Caco-2 (cell line): ENCODE data around the gene MICAL3. TPM values are rescaled to one million over a fixed set of nuclear protein-coding genes. Genes with fewer than 3 reads are reported as not detected.

ENCODE experiments used
- BruUV-seq: library from RNA; stranded (reverse); fragments of 400-500 nt; replicated peaks from 2 replicates; lab custom pipeline; 2021; lab: Mats Ljungman, UMichigan
- CTCF ChIA-PET: fragments of 300-600 bp; sonication (Branson Sonifier 250); formaldehyde crosslinking; loops from one replicate; lab custom pipeline; 2022; ENCODE audit warnings: antibody characterized with exemption; lab: Charles Lee
- POLR2A ChIA-PET: fragments of 300-600 bp; sonication (Branson Sonifier 250); formaldehyde crosslinking; loops from one replicate; lab custom pipeline; 2022; ENCODE audit warnings: antibody characterized with exemption; lab: Charles Lee
- DNase-seq, 2 experiments: peaks; one replicate each; pipeline versions ENCODE4 v3.0.0 to v3.0.0-alpha.2; 2020 to 2022
- H3K27me3 ChIP-seq: replicated peaks from 2 replicates; pipeline ENCODE4 v1.6.0; 2011; ENCODE audit warnings: low read length; ENCODE audit not compliant: control insufficient read depth, insufficient read depth
- H3K36me3 ChIP-seq: 2 replicates; pipeline ENCODE4 v1.5.1; 2011; ENCODE audit warnings: low read length; ENCODE audit not compliant: control insufficient read depth, insufficient read depth
- H3K4me1 ChIP-seq: fragments of 250-450 bp; sonication (Bioruptor Pico); 2 replicates; pipeline ENCODE4 v1.5.1; 2020; ENCODE audit warnings: mild to moderate bottlenecking
- H3K4me3 ChIP-seq: 2 replicates; pipeline ENCODE4 v1.5.1; 2011; ENCODE audit warnings: low read depth, mild to moderate bottlenecking, control low read depth, low read length
- H3K9me3 ChIP-seq: fragments of 250-450 bp; sonication (Bioruptor Pico); 2 replicates; pipeline ENCODE4 v1.5.1; 2020; ENCODE audit warnings: mild to moderate bottlenecking, moderate library complexity
- H3K27ac Mint-ChIP-seq: one replicate; pipeline ENCODE4 v1.8.0; 2022; ENCODE audit warnings: mixed read lengths; ENCODE audit not compliant: unreplicated experiment
- H3K27me3 Mint-ChIP-seq: one replicate; pipeline ENCODE4 v1.8.0; 2022; ENCODE audit warnings: mixed read lengths; ENCODE audit not compliant: insufficient read depth, unreplicated experiment
- H3K36me3 Mint-ChIP-seq: one replicate; pipeline ENCODE4 v1.8.0; 2022; ENCODE audit warnings: mild to moderate bottlenecking, mixed read lengths; ENCODE audit not compliant: insufficient read depth, unreplicated experiment
- H3K4me1 Mint-ChIP-seq: one replicate; pipeline ENCODE4 v1.8.0; 2022; ENCODE audit warnings: low read depth, mixed read lengths; ENCODE audit not compliant: unreplicated experiment
- H3K4me3 Mint-ChIP-seq: one replicate; pipeline ENCODE4 v1.8.0; 2022; ENCODE audit warnings: mild to moderate bottlenecking, moderate library complexity, mixed read lengths; ENCODE audit not compliant: unreplicated experiment
- H3K9me3 Mint-ChIP-seq: one replicate; pipeline ENCODE4 v1.8.0; 2022; ENCODE audit warnings: mixed read lengths; ENCODE audit not compliant: unreplicated experiment
- CTCF ChIP-seq, 2 experiments: fragments of 200-600 bp in 1 of 2; IDR thresholded peaks; 1 replicate in 1 of 2; 2 replicates in 1 of 2; pipeline versions ENCODE4 v1.5.1 to v1.8.0; 2011 to 2022; ENCODE audit warnings: antibody characterized with exemption in 1 of 2, control low read depth in 1 of 2, inconsistent platforms in 1 of 2, low read depth in 1 of 2, low read length in 1 of 2, mild to moderate bottlenecking in 1 of 2, moderate library complexity in 1 of 2; ENCODE audit not compliant: insufficient read depth in 1 of 2, severe bottlenecking in 1 of 2, unreplicated experiment in 1 of 2
- intact Hi-C: fragments of 100-400 bp; cut with micrococcal nuclease; formaldehyde crosslinking; loops from one replicate; pipeline ENCODE4 v1.10.0; 2022; ENCODE audit not compliant: unreplicated experiment
- total RNA-seq: library from RNA; stranded (reverse); gene quantifications from 2 replicates; pipeline ENCODE4 v1.2.3, GENCODE V29; 2022

Gene MICAL3
- total RNA-seq, 1 experiment from 2014 or later = 65.6 TPM

- Histone ChIP-seq H3K27me3 (no peaks in the 10 kb centered on the region), H3K36me3 (no peaks in the 10 kb centered on the region; the same call in 1 of the 2 replicates), H3K9me3 (no peaks in the 10 kb centered on the region), H3K4me3 (no peak overlapping the region), H3K4me1 (no peaks in the 10 kb centered on the region)
- Mint-ChIP-seq H3K4me1 (no peaks in the 10 kb centered on the region), H3K4me3 (no peak overlapping the region), H3K9me3 (no peaks in the 10 kb centered on the region), H3K27ac (no peak overlapping the region), H3K27me3 (no peaks in the 10 kb centered on the region), H3K36me3 (peaks cover 14% of the 10 kb centered on the region)
- no peak for DNase-seq
- intact Hi-C loops = no loop called here
- ChIA-PET CTCF (no interaction called here), POLR2A (no interaction called here)
- BruUV-seq = no TSS peak
- no peak for TF ChIP-seq CTCF (IDR thresholded peaks at IDR 0.05; ENCODE audit: insufficient read depth in 1 of 2, low read depth in 1 of 2, low read length in 1 of 2, severe bottlenecking in 1 of 2, unreplicated experiment in 1 of 2)
These were observed 171.3 kb downstream of the MICAL3 start for GRCh38 chr22:17853073-17853472.

- no peak overlapping the region for H3K27ac Mint-ChIP-seq
- no TSS peak for BruUV-seq
- CTCF ChIA-PET = no interaction called here
- H3K4me3 Mint-ChIP-seq = no peak overlapping the region
- intact Hi-C loops = no loop called here
- DNase-seq = no peak
- 0 out of 2 replicates have a peak, but pooled peaks cover 5% of the 10 kb centered on the region for H3K4me1 ChIP-seq
- H3K36me3 Mint-ChIP-seq = peaks cover 20% of the 10 kb centered on the region
- no peak for TF ChIP-seq CTCF (IDR thresholded peaks at IDR 0.05; ENCODE audit: insufficient read depth in 1 of 2, low read depth in 1 of 2, low read length in 1 of 2, severe bottlenecking in 1 of 2, unreplicated experiment in 1 of 2)
- H3K9me3 Mint-ChIP-seq = no peaks in the 10 kb centered on the region
- no peaks in the 10 kb centered on the region for H3K4me1 Mint-ChIP-seq
- no peaks in the 10 kb centered on the region for H3K9me3 ChIP-seq
- H3K4me3 ChIP-seq = no peak overlapping the region
- POLR2A ChIA-PET = no interaction called here
- no peaks in the 10 kb centered on the region for H3K27me3 Mint-ChIP-seq
- no peaks in the 10 kb centered on the region for H3K27me3 ChIP-seq
- no peaks in the 10 kb centered on the region; the same call in 1 of the 2 replicates for H3K36me3 ChIP-seq
These were observed 172.6 kb downstream of the MICAL3 start for GRCh38 chr22:17851759-17852158.

DNA sequence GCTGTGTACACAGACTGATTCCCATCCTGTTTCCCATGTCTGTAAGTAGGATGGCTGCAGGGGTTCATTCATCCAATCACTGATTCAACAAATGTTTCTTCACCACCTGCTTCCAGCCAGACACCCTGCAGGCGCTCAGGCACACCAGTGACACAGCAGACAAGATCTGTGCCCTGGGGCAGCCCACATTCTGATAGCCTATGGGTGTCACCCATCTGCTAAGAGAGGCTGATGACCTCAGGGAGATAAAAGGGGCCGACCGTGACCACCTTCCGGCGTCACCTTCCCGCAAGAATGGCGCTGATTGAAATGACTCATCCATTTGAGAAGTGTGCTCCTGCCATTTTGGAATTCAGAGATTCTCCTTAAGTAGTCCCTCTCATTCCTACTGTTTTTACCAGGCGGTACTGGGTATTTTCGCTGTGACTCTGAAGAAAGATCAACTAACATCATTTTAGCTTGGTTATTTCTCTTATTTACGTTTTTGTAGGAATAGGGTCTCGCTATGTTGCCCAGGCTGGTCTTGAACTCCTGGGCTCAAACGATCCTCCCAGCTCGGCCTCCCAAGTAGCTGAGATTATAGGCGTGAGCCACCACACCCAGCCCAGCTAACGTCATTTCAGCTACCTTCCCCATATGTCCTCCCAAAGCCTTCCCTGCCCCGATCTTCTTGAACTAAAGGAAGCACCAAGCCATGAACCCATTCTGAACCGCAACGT, 176.8 kb downstream of the MICAL3 start:
- intact Hi-C loops = loop anchor here (5.0 kb wide), 1 partner anchor 50 kb away; no protein-coding TSS in a partner anchor
- H3K36me3 ChIP-seq = no peaks in the 10 kb centered on the region
- ChIA-PET CTCF (no interaction called here), POLR2A (no interaction called here)
- BruUV-seq = no TSS peak
- H3K4me3 Mint-ChIP-seq = no peak overlapping the region
- no peak for TF ChIP-seq CTCF (IDR thresholded peaks at IDR 0.05; ENCODE audit: insufficient read depth in 1 of 2, low read depth in 1 of 2, low read length in 1 of 2, severe bottlenecking in 1 of 2, unreplicated experiment in 1 of 2)
- peak; percentile 45 to 81 for DNase-seq
- peaks cover 32% of the 10 kb centered on the region for H3K36me3 Mint-ChIP-seq
- H3K4me1 Mint-ChIP-seq = no peaks in the 10 kb centered on the region
- no peak overlapping the region for H3K4me3 ChIP-seq
- no peaks in the 10 kb centered on the region for H3K9me3 ChIP-seq
- no peaks in the 10 kb centered on the region for H3K9me3 Mint-ChIP-seq
- H3K27ac Mint-ChIP-seq = peak overlapping the region; percentile 6
- no peaks in the 10 kb centered on the region for H3K27me3 ChIP-seq
- 0 out of 2 replicates have a peak, but pooled peaks cover 5% of the 10 kb centered on the region for H3K4me1 ChIP-seq
- H3K27me3 Mint-ChIP-seq = no peaks in the 10 kb centered on the region
